ENCODE data around the gene XPR1.
"Not testable (repeated sequence)": the region's sequence is repeated elsewhere in the genome, so short reads cannot be mapped to it uniquely, and the experiment has no call there.

XPR1 gene

GRCh38 chr1:180722586-180722985 is 90.8 kb downstream of the XPR1 start:
- DNase-seq (ENCODE audit: low read depth in 1 of 2, low spot score in 1 of 2), result no peak
- TF ChIP-seq JUND (IDR thresholded peaks at IDR 0.05; ENCODE audit: low read depth), result no peak
- in situ Hi-C loops (cut with HindIII; ENCODE audit: low pct_unique_long_range_greater_than_20kb, low sequenced_read_pairs), result no loop called here

- DNase-seq (ENCODE audit: low read depth in 1 of 2, low spot score in 1 of 2), result no peak
- in situ Hi-C loops (cut with HindIII; ENCODE audit: low pct_unique_long_range_greater_than_20kb, low sequenced_read_pairs), result no loop called here
- no peak for TF ChIP-seq JUND (IDR thresholded peaks at IDR 0.05; ENCODE audit: low read depth)
These were observed 92.2 kb downstream of the XPR1 start for GRCh38 chr1:180724055-180724454.

GRCh38 chr1:180726024-180726423 is 94.2 kb downstream of the XPR1 start:
- in situ Hi-C loops (cut with HindIII; ENCODE audit: low pct_unique_long_range_greater_than_20kb, low sequenced_read_pairs), result not testable (repeated sequence)

GRCh38 chr1:180727751-180728150 is 95.9 kb downstream of the XPR1 start:
- in situ Hi-C loops (cut with HindIII; ENCODE audit: low pct_unique_long_range_greater_than_20kb, low sequenced_read_pairs); DNase-seq (ENCODE audit: low read depth in 1 of 2, low spot score in 1 of 2): not testable (repeated sequence)

More at GRCh38 chr1:180726024-180726423, 94.2 kb downstream of the XPR1 start:
- DNase-seq (ENCODE audit: low read depth in 1 of 2, low spot score in 1 of 2), result not testable (repeated sequence)

- DNase-seq (ENCODE audit: low read depth in 1 of 2, low spot score in 1 of 2), result no peak
- no peak for TF ChIP-seq JUND (IDR thresholded peaks at IDR 0.05; ENCODE audit: low read depth)
- in situ Hi-C loops (cut with HindIII; ENCODE audit: low pct_unique_long_range_greater_than_20kb, low sequenced_read_pairs), result no loop called here
These were observed 96.8 kb downstream of the XPR1 start for GRCh38 chr1:180728472-180729106.

- no peak for DNase-seq (ENCODE audit: low read depth in 1 of 2, low spot score in 1 of 2)
- in situ Hi-C loops (cut with HindIII; ENCODE audit: low pct_unique_long_range_greater_than_20kb, low sequenced_read_pairs), result no loop called here
These were observed 99.3 kb downstream of the XPR1 start for GRCh38 chr1:180731131-180731530.

GRCh38 chr1:180732866-180733265 is 101.0 kb downstream of the XPR1 start:
- no peak for DNase-seq (ENCODE audit: low read depth in 1 of 2, low spot score in 1 of 2)
- no peak for TF ChIP-seq JUND (IDR thresholded peaks at IDR 0.05; ENCODE audit: low read depth)
- in situ Hi-C loops (cut with HindIII; ENCODE audit: low pct_unique_long_range_greater_than_20kb, low sequenced_read_pairs), result no loop called here

More at GRCh38 chr1:180731131-180731530, 99.3 kb downstream of the XPR1 start:
- no peak for TF ChIP-seq JUND (IDR thresholded peaks at IDR 0.05; ENCODE audit: low read depth)

- no peak for TF ChIP-seq JUND (IDR thresholded peaks at IDR 0.05; ENCODE audit: low read depth)
- no peak for DNase-seq (ENCODE audit: low read depth in 1 of 2, low spot score in 1 of 2)
- in situ Hi-C loops (cut with HindIII; ENCODE audit: low pct_unique_long_range_greater_than_20kb, low sequenced_read_pairs), result no loop called here
These were observed 102.5 kb downstream of the XPR1 start for GRCh38 chr1:180734366-180734765.

- no peak for TF ChIP-seq JUND (IDR thresholded peaks at IDR 0.05; ENCODE audit: low read depth)
- in situ Hi-C loops (cut with HindIII; ENCODE audit: low pct_unique_long_range_greater_than_20kb, low sequenced_read_pairs), result no loop called here
- DNase-seq (ENCODE audit: low read depth in 1 of 2, low spot score in 1 of 2), result no peak
These were observed 110.8 kb downstream of the XPR1 start for GRCh38 chr1:180742663-180743062.

- no peak for TF ChIP-seq JUND (IDR thresholded peaks at IDR 0.05; ENCODE audit: low read depth)
These were observed 112.0 kb downstream of the XPR1 start for GRCh38 chr1:180743868-180744267.

GRCh38 chr1:180745098-180745497 is 113.3 kb downstream of the XPR1 start:
- in situ Hi-C loops (cut with HindIII; ENCODE audit: low pct_unique_long_range_greater_than_20kb, low sequenced_read_pairs), result no loop called here
- no peak for DNase-seq (ENCODE audit: low read depth in 1 of 2, low spot score in 1 of 2)
- TF ChIP-seq JUND (IDR thresholded peaks at IDR 0.05; ENCODE audit: low read depth), result no peak

More at GRCh38 chr1:180743868-180744267, 112.0 kb downstream of the XPR1 start:
- DNase-seq (ENCODE audit: low read depth in 1 of 2, low spot score in 1 of 2), result no peak
- in situ Hi-C loops (cut with HindIII; ENCODE audit: low pct_unique_long_range_greater_than_20kb, low sequenced_read_pairs), result no loop called here

- no peak for TF ChIP-seq JUND (IDR thresholded peaks at IDR 0.05; ENCODE audit: low read depth)
- in situ Hi-C loops (cut with HindIII; ENCODE audit: low pct_unique_long_range_greater_than_20kb, low sequenced_read_pairs), result no loop called here
- no peak for DNase-seq (ENCODE audit: low read depth in 1 of 2, low spot score in 1 of 2)
These were observed 120.1 kb downstream of the XPR1 start for GRCh38 chr1:180751921-180752320.

GRCh38 chr1:180754453-180754852 is 122.6 kb downstream of the XPR1 start:
- DNase-seq (ENCODE audit: low read depth in 1 of 2, low spot score in 1 of 2), result no peak
- TF ChIP-seq JUND (IDR thresholded peaks at IDR 0.05; ENCODE audit: low read depth), result no peak
- in situ Hi-C loops (cut with HindIII; ENCODE audit: low pct_unique_long_range_greater_than_20kb, low sequenced_read_pairs), result no loop called here

- DNase-seq (ENCODE audit: low read depth in 1 of 2, low spot score in 1 of 2), result no peak
- TF ChIP-seq JUND (IDR thresholded peaks at IDR 0.05; ENCODE audit: low read depth), result no peak
- in situ Hi-C loops (cut with HindIII; ENCODE audit: low pct_unique_long_range_greater_than_20kb, low sequenced_read_pairs), result no loop called here
These were observed 125.8 kb downstream of the XPR1 start for GRCh38 chr1:180757657-180758056.

Measured in T47D (cell line).